Activated effector memory CD4-positive, alpha-beta T cell treated with anti-CD3 and anti-CD28 coated beads, Interleukin-2, amount 50 U/mL, for 16 hours (primary cell): ENCODE measurements around the gene TRIM9.

ENCODE experiments used
- DNase-seq: peaks from one replicate; pipeline ENCODE4 v3.0.0-alpha.2; 2020

TRIM9 gene

GRCh38 chr14:50931559-50931958 is 163.3 kb downstream of the TRIM9 start:
- no peak for DNase-seq

- no peak for DNase-seq
Measured at GRCh38 chr14:50929506-50929905, 165.4 kb downstream of the TRIM9 start.

GRCh38 chr14:50928002-50928635 is 166.8 kb downstream of the TRIM9 start:
- no peak for DNase-seq

DNA sequence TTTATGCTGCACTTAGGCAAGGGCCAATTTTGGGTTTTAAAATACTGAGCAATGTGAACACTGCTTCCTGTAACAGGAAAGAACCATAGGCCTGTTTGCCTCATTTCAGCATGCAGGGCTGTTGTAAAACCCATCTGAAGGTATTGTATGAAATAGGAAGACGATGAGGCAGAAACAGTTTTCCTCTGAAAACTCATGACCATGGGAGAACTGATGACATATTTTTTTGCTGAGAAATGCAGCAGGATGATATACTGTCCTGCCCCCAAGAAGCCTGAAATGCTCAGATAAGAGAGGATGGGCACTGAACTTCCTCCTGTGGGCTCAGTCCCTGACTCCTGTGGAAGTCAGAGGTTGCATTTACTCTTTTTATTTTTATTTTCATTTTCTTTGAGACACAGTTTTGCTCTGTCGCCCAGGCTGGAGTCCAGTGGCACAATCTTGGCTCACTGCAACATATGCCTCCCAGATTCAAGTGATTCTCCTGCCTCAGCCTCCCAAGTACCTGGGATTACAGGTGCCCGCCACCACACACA is 168.0 kb downstream of the TRIM9 start:
- DNase-seq: no peak
